Keratinocyte (primary cell): ENCODE results near the gene OR10R2.

ENCODE experiments used
- EZH2 ChIP-seq: IDR thresholded peaks from one replicate; pipeline ENCODE4 v1.6.1; 2012; ENCODE audit warnings: inconsistent platforms, mild to moderate bottlenecking, low read length, moderate library complexity
- TF ChIP-seq, protein P1 (sequence below), 3 experiments: IDR thresholded peaks in 1 of 3; conservative IDR thresholded peaks in 1 of 3; optimal IDR thresholded peaks in 1 of 3; 2 replicates in 2 of 3; 3 replicates in 1 of 3; pipeline versions ENCODE3 to v1.5.1; 2011; ENCODE audit warnings: low read length in 3 of 3, mild to moderate bottlenecking in 3 of 3, moderate library complexity in 2 of 3, control low read depth in 1 of 3, inconsistent platforms in 1 of 3; ENCODE audit not compliant: insufficient read depth in 2 of 3; ENCODE audit errors: extremely low read depth in 1 of 3

DNA sequence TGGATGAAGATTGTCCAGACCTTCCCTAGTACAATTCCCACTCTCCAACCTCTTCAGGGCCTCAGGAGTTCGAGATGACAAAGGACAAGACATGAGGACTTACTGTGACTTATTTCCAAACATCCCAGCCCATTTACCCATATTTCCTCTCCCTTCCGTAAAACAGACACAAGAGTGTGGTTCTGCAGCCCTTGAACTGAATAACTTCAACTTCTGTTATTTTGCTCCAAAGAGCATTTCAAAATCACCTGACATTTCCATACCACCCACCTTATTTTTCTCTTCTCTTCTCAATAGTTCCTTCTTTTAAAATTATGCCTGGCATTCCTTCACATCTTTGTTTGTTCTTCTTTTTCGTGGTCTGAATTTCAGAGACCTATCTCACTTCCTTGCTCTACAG, 37.3 kb upstream of the OR10R2 start:
- TF ChIP-seq, protein P1, sequence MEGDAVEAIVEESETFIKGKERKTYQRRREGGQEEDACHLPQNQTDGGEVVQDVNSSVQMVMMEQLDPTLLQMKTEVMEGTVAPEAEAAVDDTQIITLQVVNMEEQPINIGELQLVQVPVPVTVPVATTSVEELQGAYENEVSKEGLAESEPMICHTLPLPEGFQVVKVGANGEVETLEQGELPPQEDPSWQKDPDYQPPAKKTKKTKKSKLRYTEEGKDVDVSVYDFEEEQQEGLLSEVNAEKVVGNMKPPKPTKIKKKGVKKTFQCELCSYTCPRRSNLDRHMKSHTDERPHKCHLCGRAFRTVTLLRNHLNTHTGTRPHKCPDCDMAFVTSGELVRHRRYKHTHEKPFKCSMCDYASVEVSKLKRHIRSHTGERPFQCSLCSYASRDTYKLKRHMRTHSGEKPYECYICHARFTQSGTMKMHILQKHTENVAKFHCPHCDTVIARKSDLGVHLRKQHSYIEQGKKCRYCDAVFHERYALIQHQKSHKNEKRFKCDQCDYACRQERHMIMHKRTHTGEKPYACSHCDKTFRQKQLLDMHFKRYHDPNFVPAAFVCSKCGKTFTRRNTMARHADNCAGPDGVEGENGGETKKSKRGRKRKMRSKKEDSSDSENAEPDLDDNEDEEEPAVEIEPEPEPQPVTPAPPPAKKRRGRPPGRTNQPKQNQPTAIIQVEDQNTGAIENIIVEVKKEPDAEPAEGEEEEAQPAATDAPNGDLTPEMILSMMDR (optimal IDR thresholded peaks at IDR 0.05 in 1 of 3, IDR thresholded peaks at IDR 0.05 in 1 of 3, conservative IDR thresholded peaks at IDR 0.05 in 1 of 3; ENCODE audit: extremely low read depth in 1 of 3, insufficient read depth in 2 of 3, low read length in 3 of 3), result no peak
- no peak for TF ChIP-seq EZH2
